Tracheal epithelial cell (primary cell): ENCODE measurements around the gene TAT. TPM values are rescaled to one million over a fixed set of nuclear protein-coding genes. Genes with fewer than 3 reads are reported as not detected.

Experiments
- total RNA-seq: library from RNA; depleted of rRNA; stranded (reverse); fragments of >200 nt; gene quantifications from 2 replicates; pipeline ENCODE4 v1.2.1, GENCODE V29; 2014

The TAT gene
- under 0.01 TPM in 1 of 2 replicates, not detected in the other for total RNA-seq

DNA sequence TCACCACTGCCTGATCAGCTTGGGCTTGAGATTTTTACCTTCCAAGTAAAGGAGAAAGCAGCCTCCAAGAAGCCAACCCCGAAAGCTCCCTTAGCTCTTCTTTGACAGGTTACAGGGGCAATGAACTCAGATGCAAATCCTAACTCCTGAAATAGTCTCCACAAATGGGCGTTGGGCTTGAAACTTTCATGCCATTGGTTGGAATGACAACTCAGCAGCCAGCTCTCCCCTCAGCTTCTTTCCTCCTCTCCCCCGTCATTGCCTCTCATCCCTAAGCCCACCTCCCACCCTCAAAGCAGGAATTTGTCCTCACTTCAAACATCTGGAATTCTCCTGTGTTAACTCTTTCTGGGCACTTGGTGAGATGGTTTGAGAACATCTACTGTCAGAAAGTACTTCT is at the start of gene TAT:
Gene TAT, minus strand, starts transcription at position 122 of the 400 bp plus-strand sequence. CDS start 677 bp downstream, outside the sequence.

DNA sequence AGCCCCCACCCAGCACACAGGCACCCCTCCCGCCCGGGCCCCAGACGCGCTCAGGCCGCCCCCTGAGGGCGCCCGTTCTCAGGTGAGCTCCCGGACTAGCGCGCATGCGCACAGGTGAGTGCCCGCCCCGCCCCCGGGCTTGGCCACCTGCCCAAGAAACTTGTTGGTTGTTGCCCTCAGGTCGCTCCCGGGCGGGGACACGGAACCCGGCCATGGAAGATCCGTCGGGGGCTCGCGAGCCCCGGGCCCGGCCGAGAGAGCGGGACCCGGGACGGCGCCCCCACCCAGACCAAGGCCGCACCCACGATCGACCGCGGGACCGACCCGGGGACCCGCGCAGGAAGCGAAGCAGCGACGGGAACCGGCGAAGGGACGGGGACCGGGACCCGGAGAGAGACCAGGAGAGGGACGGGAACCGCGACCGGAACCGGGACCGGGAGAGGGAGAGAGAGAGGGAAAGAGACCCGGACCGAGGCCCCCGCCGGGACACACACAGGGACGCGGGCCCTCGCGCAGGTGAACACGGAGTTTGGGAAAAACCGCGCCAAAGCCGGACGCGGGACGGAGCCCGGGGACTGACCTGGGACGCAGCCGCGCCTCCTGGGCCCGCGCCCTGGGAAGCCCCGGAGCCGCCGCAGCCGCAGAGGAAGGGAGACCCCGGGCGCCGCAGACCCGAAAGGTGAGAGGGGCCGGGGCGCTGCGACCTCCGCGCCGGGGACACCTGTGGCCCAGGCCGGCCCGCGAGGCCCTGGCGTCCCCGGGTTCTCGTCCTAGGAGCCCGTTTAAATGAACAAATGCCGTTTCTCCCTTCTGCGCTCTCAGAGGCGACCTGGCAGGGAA is 49.3 kb upstream of the TAT start, which contains the start of gene MARVELD3:
Gene MARVELD3, plus strand, starts transcription at position 167 of the 840 bp plus-strand sequence. Its CDS starts 46 bp downstream, at position 213.

DNA sequence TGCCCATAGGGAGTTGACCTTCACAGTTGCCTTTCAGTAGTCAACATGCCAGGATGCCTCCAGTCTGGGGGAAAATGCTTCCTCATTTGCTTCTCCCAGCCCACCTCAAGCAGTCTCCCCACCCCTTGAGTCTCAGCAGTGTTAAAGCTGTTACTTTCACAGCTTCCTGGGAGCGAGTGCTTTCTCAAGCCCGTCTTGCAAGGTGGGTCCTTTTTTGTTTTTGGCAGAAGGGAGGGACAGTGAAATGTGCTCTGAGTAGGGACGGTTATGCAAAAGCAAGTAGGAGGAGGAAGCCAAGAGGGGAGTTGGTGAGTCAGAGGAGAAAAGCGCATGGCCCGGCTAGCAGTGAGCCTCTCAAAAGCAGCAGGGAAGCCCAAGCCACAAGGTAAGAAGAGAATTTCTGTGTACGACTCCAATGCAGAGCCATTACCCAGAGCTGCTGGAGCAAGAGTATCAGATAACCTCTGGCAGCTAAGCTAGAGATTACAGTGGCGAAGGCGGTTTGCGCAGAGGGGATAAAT is 50.7 kb downstream of the TAT start, which contains the start of gene CHST4:
Gene CHST4, plus strand, starts transcription at position 316 of the 521 bp plus-strand sequence. CDS start 10,252 bp downstream, outside the sequence.

Other genes starting within 250 kb of the TAT start
- gene CALB2, start 218.4 kb downstream of the TAT start, total RNA-seq: 0.48 and 2.1 TPM in 2 replicates
- not detected in 2 replicates for gene TLE7, start 135.0 kb downstream of the TAT start, total RNA-seq
- 6.0 and 7.5 TPM in 2 replicates for gene ZNF23, start 114.8 kb downstream of the TAT start, total RNA-seq
- gene ZNF19, start 87.8 kb downstream of the TAT start, total RNA-seq: 2.2 and 3.2 TPM in 2 replicates
- not detected in 2 replicates for gene CHST4, start 50.7 kb downstream of the TAT start, total RNA-seq
- gene MARVELD3, start 49.1 kb upstream of the TAT start, total RNA-seq: 11.7 and 29.2 TPM in 2 replicates
- gene PHLPP2, start 147.6 kb upstream of the TAT start, total RNA-seq: 2.3 and 4.6 TPM in 2 replicates
- 31.1 and 51.1 TPM in 2 replicates for gene AP1G1, start 231.7 kb upstream of the TAT start, total RNA-seq